Prostate gland (tissue), 2 donors: Measurements from ENCODE around the gene RUVBL1.

Experiments
- CTCF ChIP-seq, 4 experiments: fragments of 200-600 bp in 2 of 4; fragments of 450-650 bp in 2 of 4; sonication (generic) in 2 of 4; IDR thresholded peaks; 1 replicate in 3 of 4; 2 replicates in 1 of 4; pipeline ENCODE4 v1.5.1; 2016 to 2019; ENCODE audit warnings: antibody characterized with exemption in 4 of 4, mild to moderate bottlenecking in 2 of 4, moderate library complexity in 2 of 4
- POLR2A ChIP-seq: fragments of 450-650 bp; IDR thresholded peaks from one replicate; pipeline ENCODE4 v1.6.1; 2016; ENCODE audit warnings: antibody characterized with exemption, mild to moderate bottlenecking
- POLR2AphosphoS5 ChIP-seq: sonication (generic); formaldehyde crosslinking; IDR thresholded peaks from one replicate; pipeline ENCODE4 v1.6.1; 2017; ENCODE audit warnings: antibody characterized with exemption

GRCh38 chr3:128143496-128143895, 19.9 kb upstream of the RUVBL1 start:
- TF ChIP-seq POLR2AphosphoS5 (no peak), CTCF (IDR thresholded peaks at IDR 0.05) (no peak), POLR2A (no peak)
